GM18498 (cell line): ENCODE data around the gene PRF1.
"Not testable (repeated sequence)": the region's sequence is repeated elsewhere in the genome, so short reads cannot be mapped to it uniquely, and the experiment has no call there.

Experiments used
- ATAC-seq: cut with Tn5 transposase; IDR thresholded peaks from one replicate; pipeline ENCODE4 v1.9.1; 2021; ENCODE audit warnings: mild to moderate bottlenecking, moderate library complexity; ENCODE audit not compliant: unreplicated experiment

Gene PRF1

DNA sequence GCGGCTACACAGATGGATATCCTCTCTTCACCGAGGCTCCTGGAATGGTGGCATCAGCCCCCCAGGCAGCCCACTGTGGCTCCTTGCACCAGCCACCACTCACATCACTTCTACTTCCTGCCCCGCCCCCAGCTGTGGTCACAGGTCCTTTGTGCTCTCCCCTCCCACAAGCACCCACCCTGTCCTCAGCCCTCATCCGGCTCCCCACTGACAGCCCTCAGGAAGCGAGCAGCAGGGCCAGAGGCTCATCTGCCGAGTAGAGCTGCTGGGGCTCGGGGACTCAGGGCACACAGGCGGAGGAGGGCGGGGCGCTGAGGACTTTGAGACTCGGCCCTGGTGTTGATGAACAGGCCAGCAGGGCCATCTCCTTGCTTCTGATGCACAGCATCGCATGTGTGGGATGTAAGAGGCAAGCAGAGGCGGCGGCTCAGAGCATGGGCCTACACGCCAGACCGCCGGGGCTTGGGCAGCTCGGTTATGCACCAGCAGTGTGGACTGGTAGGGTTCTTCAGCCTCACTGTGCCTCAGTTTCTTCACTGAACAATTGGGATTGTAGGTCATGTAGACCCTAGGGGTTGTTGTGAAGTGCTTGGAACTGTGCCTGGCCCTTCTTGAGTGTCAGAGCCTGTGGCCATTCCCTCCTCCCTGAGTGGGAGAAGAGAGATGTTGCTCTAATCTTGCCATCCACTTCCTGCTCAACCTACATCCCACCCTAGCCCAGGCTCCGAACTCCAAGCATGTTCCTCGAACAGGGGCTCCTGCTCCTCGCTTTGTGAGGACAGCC, at the start of gene PRF1:
PRF1 (minus strand) TSS at position 77 of the 784 bp plus-strand sequence. CDS start 1,839 bp downstream, outside the sequence.
- no peak for ATAC-seq

GRCh38 chr10:70651661-70652060, 49.1 kb upstream of the PRF1 start:
- ATAC-seq: no peak

- no peak for ATAC-seq
These were observed 48.2 kb upstream of the PRF1 start for GRCh38 chr10:70650718-70651117.

- no peak for ATAC-seq
These were observed 47.6 kb upstream of the PRF1 start for GRCh38 chr10:70650104-70650503.

- no peak for ATAC-seq
These were observed 47.0 kb upstream of the PRF1 start for GRCh38 chr10:70649526-70649925.

DNA sequence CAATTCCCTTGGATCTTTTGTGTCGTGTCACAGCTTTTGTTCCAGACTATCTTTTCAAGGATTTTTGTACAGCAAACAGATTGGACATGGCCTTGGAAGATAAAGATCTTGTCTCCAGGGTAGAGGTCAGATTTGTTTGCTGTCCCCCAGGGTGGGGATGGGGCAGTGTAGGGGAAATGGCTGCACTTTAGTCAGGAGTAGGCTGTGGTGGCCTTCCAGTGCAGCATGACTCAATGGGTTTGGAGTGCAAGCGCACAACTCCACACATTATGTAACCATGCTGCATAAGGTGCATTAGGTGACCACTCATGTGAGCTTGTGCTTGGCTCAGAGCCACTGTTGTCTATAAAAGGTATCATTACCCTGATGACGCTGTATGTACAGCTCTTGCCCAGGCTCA, 45.9 kb upstream of the PRF1 start:
- ATAC-seq: no peak

GRCh38 chr10:70647086-70647485, 44.5 kb upstream of the PRF1 start:
- ATAC-seq: no peak

DNA sequence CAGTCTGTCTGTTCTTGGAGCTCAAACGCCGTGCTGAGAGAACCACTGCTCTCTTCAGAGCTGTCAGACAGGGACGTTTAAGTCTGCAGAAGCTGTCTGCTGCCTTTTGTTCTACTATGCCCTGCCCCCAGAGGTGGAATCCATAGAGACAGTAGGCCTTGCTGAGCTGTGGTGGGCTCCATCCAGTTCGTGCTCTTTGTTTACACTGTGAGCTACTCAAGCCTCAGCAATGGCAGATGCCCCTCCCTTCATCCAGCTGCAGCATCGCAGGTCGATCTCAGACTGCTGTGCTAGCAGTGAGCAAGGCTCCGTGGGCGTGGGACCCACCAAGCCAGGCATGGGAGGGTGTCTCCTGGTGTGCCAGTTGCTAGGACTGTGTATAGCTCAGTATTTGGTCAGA, 42.4 kb upstream of the PRF1 start:
- ATAC-seq: not testable (repeated sequence)

DNA sequence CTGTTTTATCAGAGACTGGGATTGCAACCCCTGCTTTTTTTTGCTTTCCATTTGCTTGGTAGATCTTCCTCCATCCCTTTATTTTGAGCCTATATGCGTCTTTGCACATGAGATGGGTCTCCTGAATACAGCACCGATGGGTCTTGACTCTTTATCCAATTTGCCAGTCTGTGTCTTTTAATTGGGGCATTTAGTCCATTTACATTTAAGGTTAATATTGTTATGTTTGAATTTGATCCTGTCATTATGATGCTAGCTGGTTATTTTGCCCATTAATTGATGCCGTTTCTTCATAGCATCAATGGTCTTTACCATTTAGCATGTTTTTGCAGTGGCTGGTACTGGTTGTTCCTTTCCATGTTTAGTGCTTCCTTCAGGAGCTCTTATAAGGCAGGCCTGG, 40.7 kb upstream of the PRF1 start:
- not testable (repeated sequence) for ATAC-seq

- ATAC-seq: not testable (repeated sequence)
These were observed 37.3 kb upstream of the PRF1 start for GRCh38 chr10:70639640-70640383.

DNA sequence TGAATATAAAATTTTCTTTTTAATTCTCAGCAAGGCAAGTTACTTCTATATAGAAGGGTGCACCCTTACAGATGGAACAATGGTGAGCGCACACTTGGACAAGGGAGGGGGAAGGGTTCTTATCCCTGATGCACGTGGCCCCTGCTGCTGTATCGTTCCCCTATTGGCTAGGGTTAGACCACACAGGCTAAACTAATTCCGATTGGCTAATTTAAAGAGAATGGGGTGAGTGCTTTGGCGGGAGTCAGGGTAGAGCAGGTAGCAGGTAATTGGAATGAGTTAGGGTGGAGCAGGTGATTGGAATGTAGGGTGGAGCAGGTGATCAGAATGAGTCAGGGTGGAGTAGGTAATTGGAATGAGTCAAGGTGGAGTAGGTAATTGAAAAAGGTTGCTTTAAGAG, 32.0 kb upstream of the PRF1 start:
- not testable (repeated sequence) for ATAC-seq

DNA sequence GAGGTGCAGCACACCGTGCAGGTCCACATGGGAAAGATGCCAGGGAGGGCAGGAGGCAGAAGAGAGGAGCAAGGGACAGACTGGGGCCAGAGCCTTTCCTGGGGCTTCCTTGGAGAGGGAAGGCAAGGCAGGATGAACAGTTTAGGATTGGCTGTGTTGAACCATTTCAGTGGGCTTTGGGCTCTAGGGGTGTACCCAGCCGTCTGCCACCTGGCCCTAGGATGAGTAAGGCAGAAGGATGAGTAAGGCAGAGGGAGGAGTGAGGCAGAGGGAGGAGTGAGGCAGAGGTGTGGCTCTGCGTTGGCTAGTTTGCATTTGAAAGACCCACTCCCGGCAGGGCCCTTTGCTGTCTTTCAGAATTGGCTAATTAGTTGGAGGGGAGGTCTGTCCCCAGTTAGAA, 31.5 kb upstream of the PRF1 start:
- no peak for ATAC-seq

DNA sequence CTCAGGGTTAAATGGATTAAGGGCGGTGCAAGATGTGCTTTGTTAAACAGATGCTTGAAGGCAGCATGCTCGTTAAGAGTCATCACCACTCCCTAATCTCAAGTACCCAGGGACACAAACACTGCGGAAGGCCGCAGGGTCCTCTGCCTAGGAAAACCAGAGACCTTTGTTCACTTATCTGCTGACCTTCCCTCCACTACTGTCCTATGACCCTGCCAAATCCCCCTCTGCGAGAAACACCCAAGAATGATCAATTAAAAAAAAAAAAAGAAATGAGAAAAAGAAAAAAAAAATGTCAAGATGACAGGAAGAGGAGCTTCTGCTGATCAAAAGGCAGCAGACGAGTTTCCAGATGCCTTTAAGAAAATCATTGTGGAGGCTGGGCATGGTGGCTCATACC, 29.2 kb upstream of the PRF1 start:
- ATAC-seq: not testable (repeated sequence)

DNA sequence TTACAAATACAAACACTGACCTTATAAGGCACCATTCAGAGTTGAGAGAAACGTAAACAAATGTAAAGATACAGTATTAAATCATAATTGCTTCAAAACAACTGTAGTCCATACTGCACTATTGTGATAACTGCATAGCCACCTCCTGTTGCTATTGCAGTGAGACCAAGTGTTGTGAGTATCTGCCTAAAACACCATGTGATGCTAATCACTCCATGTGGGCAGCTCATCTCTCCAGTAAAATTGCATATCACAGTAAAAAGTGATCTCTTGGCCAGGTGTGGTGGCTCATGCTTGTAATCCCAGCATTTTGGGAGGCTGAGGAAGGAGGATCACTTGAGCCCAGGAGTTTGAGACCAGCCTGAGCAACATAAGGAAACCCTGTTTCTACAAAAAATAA, 26.8 kb upstream of the PRF1 start:
- ATAC-seq: no peak

GRCh38 chr10:70626056-70626455, 23.5 kb upstream of the PRF1 start:
- no peak for ATAC-seq

GRCh38 chr10:70622981-70623844, 20.7 kb upstream of the PRF1 start:
- no peak for ATAC-seq

- no peak for ATAC-seq
These were observed 20.0 kb upstream of the PRF1 start for GRCh38 chr10:70622541-70622940.

DNA sequence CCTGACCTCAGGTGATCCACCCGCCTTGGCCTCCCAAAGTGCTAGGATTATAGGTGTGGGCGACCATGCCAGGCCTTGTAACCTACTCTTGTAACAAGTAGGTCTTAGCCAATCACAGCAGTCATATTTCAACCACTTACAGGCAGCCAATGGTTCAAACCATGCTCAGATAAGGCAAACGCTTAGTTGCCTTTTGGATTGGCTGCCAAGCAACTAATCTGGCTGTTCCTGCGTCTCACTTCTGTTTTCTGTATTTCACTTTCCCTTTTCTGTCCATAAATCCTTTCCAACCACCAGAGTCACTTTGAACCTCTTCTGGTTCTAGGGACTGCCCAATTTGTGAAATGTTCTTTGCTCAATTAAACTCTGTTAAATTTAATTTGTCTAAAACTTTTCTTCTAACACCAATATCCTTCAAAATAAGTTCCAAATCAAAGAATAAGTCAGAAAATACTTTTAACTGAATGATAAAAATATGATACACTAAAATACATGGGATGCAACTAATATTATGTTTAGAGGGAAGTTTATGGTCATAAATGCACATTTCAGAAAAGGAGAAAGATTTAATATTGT, 19.1 kb upstream of the PRF1 start:
- ATAC-seq: no peak

DNA sequence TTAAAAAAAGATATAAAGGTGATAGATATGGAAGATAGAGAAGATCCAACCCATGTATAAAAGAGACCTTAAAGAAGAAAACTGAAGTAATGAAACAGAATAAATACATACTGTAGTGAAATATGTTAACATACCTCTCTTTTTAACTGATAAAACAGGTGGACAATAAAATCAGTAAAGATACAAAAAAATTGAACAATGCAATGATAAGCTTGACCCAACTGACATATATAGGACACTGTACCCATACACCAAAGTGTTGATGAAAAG, 17.4 kb upstream of the PRF1 start:
- no peak for ATAC-seq

- ATAC-seq: no peak
These were observed 16.9 kb upstream of the PRF1 start for GRCh38 chr10:70619271-70620019.

- no peak for ATAC-seq
These were observed 16.1 kb upstream of the PRF1 start for GRCh38 chr10:70618663-70619062.
